Measurements from ENCODE around the gene SFI1. TPM values are rescaled to one million over a fixed set of nuclear protein-coding genes. Genes with fewer than 3 reads are reported as not detected.

Gene SFI1
- total RNA-seq, 1 donor from 2014 or later = 22.1 TPM

GRCh38 chr22:31616315-31616980, 120.1 kb downstream of the SFI1 start:
- no peak for DNase-seq (ENCODE audit: low spot score)

- no peak for DNase-seq (ENCODE audit: low spot score)
Measured at GRCh38 chr22:31618057-31618456, 121.7 kb downstream of the SFI1 start.

GRCh38 chr22:31618471-31619176, 122.3 kb downstream of the SFI1 start:
- no peak for DNase-seq (ENCODE audit: low spot score)

GRCh38 chr22:31619611-31620300, 123.4 kb downstream of the SFI1 start:
- DNase-seq (ENCODE audit: low spot score) = no peak

GRCh38 chr22:31620756-31621480, 124.6 kb downstream of the SFI1 start:
- DNase-seq (ENCODE audit: low spot score) = no peak

GRCh38 chr22:31621507-31622124, 125.3 kb downstream of the SFI1 start:
- no peak for DNase-seq (ENCODE audit: low spot score)

GRCh38 chr22:31622980-31623379, 126.6 kb downstream of the SFI1 start:
- DNase-seq (ENCODE audit: low spot score) = no peak

- no peak for DNase-seq (ENCODE audit: low spot score)
Measured at GRCh38 chr22:31623592-31624304, 127.4 kb downstream of the SFI1 start.

GRCh38 chr22:31625257-31625640, 128.9 kb downstream of the SFI1 start:
- no peak for DNase-seq (ENCODE audit: low spot score)

- DNase-seq (ENCODE audit: low spot score) = peak; percentile 67
Measured at GRCh38 chr22:31625661-31626426, 129.5 kb downstream of the SFI1 start.

GRCh38 chr22:31626427-31627150, 130.3 kb downstream of the SFI1 start:
- DNase-seq (ENCODE audit: low spot score) = peak; percentile 88

GRCh38 chr22:31627223-31627731, 130.9 kb downstream of the SFI1 start:
- DNase-seq (ENCODE audit: low spot score) = no peak

- no peak for DNase-seq (ENCODE audit: low spot score)
Measured at GRCh38 chr22:31628362-31628761, 132.0 kb downstream of the SFI1 start.

- no peak for DNase-seq (ENCODE audit: low spot score)
Measured at GRCh38 chr22:31628969-31629708, 132.8 kb downstream of the SFI1 start.

GRCh38 chr22:31629741-31630184, 133.4 kb downstream of the SFI1 start:
- no peak for DNase-seq (ENCODE audit: low spot score)

GRCh38 chr22:31630331-31631329, 134.3 kb downstream of the SFI1 start:
- peak; percentile 87 for DNase-seq (ENCODE audit: low spot score)

GRCh38 chr22:31631436-31631835, 135.1 kb downstream of the SFI1 start:
- no peak for DNase-seq (ENCODE audit: low spot score)

Measured in umbilical cord (tissue), 2 donors.